GM21447 (cell line): ENCODE results near the gene TACSTD2.
"Not testable (repeated sequence)": the region's sequence is repeated elsewhere in the genome, so short reads cannot be mapped to it uniquely, and the experiment has no call there.

ENCODE experiments used
- ATAC-seq: cut with Tn5 transposase; IDR thresholded peaks from one replicate; pipeline ENCODE4 v1.9.1; 2021; ENCODE audit not compliant: unreplicated experiment

Gene TACSTD2

DNA sequence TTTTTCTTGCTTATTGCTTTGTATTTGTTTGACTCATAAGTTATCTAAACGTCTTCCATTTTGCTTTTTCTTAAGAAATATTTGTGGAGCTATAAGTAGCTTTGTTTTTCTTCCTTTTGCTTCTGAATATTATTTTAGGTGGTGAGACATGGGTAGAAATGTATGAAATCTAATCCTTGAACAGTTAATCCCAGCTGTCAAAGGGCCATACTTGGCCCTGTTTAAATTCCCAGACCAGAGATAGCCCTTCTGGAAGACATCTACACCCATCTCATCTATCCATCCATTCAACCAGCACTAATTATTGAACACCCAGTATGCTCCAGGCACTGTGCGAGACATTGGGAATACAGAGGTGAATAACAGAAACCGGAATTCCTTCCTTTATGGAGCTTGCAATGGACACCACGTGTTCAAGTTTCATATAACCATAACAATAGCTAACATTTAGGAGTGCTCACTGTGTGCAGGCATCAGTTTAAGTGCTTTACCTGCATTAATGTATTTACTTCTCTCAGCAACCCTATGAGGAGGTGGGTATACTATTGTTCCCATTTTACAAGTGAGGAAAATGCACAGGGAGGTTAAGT lies 8.7 kb downstream of the TACSTD2 start:
- no peak for ATAC-seq

DNA sequence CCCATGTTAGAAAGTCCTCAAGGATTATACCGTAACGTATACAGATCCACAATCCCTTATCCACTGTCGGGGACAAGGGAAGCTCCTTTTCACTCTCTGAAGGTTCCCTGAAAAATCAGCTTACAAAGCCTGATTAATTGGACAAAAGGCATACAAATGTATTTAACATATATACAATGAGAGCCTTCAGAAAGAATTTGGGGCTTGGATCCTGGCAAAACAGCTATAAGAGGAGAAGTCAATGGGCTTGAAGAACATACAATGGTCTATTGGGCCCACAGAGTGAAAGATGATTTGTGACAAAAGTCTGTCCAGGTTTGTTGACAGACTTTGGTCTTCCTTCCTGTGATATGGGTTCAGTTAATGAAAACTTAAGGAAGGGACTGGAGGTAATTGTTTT lies 10.7 kb downstream of the TACSTD2 start:
- ATAC-seq, result no peak

DNA sequence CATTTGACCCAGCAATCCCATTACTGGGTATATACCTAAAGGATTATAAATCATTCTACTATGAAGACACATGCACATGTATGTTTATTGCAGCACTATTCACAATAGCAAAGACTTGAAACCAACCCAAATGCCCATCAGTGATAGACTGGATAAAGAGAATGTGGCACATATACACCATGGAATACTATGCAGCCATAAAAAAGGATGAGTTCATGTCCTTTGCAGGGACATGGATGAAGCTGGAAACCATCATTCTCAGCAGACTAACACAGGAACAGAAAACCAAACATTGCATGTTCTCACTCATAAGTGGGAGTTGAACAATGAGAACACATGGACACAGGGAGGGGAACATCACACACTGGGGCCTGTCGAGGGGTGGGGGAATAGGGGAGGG lies 13.3 kb downstream of the TACSTD2 start:
- not testable (repeated sequence) for ATAC-seq

DNA sequence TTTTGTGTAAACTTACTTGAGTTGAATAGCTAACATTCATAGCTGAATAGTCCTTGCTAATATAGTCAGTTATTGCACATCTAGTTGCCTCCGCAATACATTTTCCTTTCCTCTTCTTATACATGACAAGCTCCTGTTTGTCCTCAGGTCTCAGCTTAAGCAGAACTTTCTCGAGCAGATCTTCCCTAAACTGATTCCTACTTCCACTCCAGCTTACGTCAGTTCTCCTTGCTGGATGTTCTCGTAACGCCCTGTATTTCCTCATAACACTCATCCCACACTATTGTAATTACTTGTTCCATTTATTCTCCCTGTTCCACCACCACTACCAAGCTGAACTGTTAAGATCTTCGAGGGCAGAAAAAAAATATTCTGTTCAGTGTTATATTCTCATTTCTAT lies 15.4 kb downstream of the TACSTD2 start:
- ATAC-seq, result no peak

DNA sequence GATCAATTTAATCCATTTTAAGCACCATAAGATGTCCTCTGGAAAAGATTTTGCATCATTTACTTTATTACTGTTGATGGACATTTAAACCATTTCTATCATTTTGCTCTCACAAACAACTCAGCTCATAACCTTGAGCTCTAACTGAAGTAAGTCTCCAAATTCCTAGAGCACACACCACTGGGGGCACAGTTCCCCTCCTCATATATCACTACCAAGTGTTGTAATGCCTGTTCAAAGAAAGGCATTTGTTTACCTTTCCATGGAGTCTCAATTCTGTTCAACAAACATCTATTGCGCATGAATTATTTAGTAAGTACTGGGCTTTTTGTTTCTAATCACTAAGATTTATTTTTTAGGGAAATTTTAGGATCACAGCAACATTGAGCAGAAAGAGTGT lies 21.7 kb downstream of the TACSTD2 start:
- no peak for ATAC-seq

DNA sequence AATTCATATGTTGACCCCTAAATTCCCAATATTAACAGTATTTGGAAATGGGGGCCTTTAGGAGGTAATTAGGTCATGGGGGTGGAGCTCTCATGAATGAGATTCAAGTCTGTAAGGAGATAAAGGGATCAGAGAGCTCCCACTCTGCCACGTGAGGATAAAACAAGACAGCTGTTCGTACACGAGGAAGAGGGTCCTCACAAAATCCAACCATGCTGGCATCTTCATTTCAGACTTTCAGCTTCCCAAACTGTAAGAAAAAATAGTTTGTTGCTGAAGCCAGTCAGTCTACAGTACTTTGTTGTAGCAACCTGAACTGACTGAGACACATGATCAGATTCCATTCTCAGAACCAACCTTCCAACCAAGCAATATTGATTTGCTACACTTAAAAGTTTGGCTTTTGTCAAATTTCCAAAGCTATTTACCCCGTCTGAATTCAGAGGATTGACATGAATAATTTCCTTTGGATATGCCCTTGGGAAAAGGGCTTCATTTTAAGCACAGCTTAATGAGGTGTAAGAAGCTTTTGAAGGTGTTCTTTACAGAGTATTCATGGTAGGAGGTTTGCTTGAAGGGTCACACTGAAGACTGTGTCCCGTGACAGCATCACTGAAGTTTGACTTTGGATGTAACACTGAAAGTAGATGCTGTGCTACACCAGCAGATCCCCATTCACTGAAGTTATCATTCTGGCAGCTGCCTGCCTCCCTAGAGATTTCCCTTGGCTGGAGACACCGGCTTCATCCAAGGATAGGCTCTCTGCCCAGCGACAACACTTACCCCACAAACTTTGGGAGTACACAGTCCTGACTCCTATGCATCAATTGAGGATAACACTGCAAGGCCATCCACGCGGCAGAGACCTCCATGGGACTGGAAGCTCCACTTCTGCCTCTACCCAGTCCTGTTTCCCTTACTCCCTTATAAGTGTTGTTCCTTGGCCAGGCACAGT lies 25.6 kb downstream of the TACSTD2 start:
- no peak for ATAC-seq

DNA sequence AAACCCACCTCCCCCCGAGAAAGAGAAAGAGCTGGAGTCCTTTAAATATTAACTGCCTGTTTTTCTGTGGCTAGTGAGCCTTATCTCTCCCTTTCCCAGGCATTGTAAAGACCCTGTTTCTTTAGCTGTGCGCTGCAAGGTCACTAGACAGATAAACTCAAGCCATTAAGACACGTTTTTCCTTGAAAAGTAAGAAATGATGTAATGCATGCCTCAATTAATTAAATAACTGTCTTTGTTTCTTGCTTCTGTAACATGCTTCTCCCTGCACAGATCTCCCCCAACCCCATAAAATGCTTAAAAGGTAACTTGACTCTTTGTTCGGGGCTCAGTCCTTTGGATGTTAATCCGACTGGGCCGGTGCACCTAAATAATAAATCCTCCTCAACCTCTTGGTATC lies 27.8 kb downstream of the TACSTD2 start:
- ATAC-seq, result not testable (repeated sequence)

DNA sequence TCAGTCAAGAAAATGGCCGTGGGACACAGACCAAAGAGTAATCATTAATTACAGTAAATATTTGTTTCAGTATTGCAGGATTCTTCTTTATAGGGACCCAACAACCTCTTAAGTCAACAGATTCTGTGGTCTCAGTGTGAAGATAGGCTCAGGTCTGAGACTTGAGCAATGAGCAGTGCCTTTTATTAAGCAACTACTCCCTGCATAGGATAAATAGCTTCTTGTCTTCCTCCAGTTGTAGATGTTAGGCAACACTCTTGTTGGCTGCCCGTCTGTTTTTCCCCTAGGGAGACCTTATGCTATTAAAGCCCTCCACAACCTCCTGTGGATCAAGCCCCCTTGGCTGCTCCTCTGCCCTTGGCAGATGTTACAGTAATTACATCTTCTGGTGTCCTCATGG lies 28.7 kb downstream of the TACSTD2 start:
- no peak for ATAC-seq

DNA sequence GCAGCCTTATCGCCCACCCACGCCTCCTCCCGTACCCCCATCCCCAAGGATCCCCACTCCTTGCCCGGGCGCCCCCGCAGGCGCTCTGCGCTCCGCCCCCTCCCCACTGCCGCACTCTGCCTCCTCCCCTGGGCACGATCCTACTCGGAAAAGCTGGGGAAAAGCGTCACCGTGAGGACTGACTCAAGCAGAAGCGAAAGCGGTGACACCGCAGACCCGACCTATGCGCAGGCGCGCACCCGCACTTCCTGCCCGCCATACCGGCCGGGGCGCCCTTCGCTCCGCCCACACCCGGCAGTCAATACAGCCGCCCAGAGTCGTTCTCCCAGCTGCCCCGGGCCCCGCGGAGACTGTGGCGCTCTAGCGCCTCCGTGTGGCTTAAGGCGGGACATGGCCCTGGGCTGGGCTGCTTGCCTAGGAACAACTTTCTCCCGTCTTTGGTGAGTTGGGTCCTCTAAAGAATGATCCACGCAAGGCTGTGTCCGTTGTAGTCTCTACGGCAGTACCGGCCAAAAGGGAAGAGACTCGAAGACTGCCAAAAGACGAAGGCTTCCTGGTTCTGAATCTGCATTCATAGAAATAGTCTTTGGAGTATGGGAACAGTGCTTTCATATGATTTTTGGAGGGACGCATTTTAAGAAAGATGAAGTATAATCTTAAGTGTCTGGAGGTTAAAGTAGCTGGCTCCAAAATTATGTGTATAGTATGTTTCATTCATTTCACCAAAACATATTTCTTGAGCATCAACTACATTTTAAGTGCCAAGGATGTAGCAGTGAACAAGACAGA lies 30.3 kb downstream of the TACSTD2 start, which contains the start of gene OMA1:
TSS of gene OMA1 (minus strand) at position 207 of the 789 bp plus-strand sequence. CDS start 7,432 bp downstream, outside the sequence.
- ATAC-seq, result peak; percentile 95

DNA sequence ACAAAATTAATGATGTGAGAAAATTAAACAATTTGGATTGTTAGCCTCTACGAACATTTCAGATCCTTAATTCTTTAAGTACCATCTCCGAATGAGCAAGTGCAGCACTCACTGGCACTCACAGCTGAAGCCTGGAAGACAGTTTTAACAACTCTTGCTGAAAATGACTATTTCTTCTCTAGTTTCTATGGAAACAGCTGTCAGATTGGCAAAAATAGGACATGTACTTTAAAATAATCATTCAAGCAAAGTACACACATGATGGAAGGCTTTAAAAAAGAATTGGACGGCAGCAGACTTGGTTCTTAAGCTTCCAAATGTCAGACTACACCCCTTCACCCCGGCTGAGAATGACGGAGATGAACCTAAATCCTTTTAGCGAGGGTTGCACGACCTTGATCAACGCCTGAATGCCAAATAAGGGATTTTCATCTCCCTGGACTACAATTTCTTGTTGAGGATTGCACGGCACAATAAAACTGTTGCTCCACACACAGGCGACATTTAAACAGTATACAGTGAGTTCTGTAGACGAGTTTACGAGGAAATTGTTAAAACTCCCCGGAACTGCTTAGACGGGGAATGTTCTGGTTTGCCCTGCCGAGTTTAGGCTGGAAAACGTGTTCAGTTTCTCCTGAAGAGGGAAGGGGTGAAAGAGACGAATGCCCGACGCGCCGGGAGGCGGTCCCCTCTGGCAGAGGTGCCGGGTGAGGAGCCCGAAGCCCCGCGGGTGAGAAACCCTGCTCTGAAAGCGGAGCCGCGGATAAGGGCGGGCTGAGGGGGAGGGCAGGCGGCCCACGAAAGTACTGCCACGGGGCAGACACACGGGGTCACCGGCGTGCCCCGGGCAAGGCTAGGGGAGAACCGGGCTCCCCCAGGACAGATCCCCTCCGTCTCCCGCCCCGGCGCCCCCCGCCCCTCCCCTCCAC lies 31.2 kb downstream of the TACSTD2 start:
- ATAC-seq, result peak; percentile 53

DNA sequence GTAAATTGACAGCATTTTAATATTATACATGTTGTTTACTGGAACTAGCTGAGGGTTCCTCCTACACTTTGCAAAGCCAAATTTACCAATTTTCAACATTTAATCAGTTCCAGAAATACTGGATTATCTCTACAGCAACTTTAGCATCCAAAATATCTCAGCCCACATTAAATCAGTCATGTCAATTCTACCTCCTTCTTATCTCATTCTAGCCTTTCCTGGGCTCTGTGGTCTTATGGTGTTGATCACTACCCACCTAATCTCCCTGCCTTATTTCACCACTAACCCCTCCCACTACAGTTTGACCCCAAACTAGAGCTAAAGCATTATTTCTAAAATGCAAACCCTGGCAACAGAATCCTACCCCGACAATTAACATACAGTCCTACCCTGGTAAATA lies 33.8 kb downstream of the TACSTD2 start:
- no peak for ATAC-seq

DNA sequence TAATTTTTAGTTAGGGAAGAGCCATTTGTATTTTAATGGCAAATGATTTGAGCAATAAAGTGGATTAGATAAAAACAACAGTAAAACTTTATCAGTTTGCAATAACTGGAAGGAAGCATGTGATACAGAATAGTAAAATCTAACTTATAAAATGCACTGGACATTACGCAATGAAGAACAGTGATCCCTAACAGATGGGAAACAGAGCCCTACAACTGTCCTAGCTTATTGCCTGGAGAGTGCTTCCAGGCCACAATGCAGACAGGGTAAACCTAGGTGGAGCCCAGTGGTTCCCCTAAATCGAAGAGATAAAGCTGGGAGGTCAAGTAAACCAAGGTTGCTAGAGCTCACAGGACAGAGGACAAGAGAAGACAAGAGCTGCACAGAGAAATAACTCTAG lies 37.5 kb downstream of the TACSTD2 start:
- no peak for ATAC-seq

DNA sequence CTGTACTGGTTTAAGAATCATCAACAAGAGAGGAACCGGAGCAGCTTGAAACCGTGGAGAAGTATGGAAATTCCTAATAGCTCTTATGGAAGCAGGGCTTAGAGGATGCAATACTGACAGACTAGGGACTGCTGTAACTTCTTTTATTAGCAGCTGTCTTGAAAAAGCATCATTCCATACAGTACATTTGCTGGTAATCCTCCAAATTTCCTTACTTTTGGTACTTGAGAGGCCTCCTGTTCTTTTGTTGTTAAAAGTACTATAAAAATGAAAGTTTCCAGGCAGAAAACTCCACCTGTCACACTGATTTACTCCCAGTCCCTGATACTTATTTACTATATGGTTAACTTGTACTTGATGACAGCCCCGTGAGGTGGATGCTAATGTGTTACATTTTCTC lies 38.2 kb downstream of the TACSTD2 start:
- ATAC-seq, result no peak

DNA sequence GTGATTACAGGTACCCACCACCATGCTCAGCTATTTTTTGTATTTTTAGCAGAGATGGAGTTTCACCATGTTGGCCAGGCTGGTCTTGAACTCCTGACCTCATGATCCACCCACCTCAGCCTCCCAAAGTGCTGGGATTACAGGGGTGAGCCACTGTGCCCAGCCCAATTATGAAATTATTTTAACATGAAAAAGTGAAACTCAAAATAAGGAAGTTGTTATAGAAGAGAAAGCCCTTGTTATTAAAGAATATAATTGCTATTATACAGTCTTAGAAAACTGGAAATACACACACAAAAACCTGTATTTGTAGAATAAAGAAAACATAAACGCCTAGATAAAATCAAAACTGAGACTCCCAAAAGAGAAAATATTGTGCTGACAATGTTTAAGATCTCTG lies 45.2 kb downstream of the TACSTD2 start:
- ATAC-seq, result not testable (repeated sequence)

DNA sequence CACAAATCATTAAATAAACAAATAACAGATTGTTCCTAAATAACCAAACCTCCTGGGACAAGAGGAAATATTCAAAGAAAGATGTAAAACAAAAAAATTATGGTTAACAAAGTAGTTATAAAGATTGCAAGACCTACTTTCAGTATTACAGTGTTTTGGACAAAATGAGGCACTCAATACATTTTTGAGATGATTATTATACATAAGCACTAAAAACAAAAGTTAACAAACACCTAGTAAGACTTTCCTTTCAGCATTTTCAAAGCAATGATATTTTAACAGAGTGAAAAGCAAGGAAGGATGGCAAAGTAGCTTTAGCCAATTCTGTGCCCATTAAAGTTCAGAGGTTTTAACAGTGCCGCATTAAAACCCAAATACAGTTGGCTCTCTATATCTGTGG lies 47.8 kb downstream of the TACSTD2 start:
- ATAC-seq, result no peak

DNA sequence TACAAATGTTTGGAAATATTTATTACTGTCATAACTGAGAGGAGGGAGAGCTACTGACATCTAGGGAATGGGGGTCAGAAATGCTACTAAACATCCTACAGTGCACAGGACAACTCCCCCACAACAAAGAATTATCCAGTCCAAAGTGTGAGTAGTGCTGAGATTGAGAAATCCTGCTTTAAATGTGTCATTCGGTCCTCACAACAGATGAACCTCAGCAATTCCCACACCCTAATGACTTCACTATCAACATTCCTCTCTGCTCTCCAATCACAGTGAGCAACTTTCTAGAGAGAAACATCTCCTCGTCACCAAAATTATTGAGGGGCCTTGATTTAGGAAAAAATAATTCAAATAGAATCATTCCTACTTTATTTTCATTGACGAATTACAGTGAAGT lies 48.5 kb downstream of the TACSTD2 start:
- ATAC-seq, result no peak
